Measurements from ENCODE around the gene RASSF5.
A peak's percentile ranks its signal among the peaks of the same experiment; 100 is the strongest.

RASSF5 gene

GRCh38 chr1:206583707-206584648 is 76.6 kb downstream of the RASSF5 start:
- peak; percentile 84 for DNase-seq (ENCODE audit: low spot score)
- peak; percentile 87 for TF ChIP-seq CTCF (IDR thresholded peaks at IDR 0.05; ENCODE audit: borderline replicate concordance, control extremely low read depth, extremely low read depth, insufficient read depth, missing control alignments)
- in situ Hi-C loops (cut with MboI; ENCODE audit: low sequenced_read_pairs, unreplicated experiment): loop anchor here (5.0 kb wide), 2 partner anchors 42 to 97 kb away; no protein-coding TSS in a partner anchor

GRCh38 chr1:206584683-206585082 is 77.4 kb downstream of the RASSF5 start:
- DNase-seq (ENCODE audit: low spot score): no peak
- no peak for TF ChIP-seq CTCF (IDR thresholded peaks at IDR 0.05; ENCODE audit: borderline replicate concordance, control extremely low read depth, extremely low read depth, insufficient read depth, missing control alignments)
- in situ Hi-C loops (cut with MboI; ENCODE audit: low sequenced_read_pairs, unreplicated experiment): loop anchor here (5.0 kb wide), 2 partner anchors 42 to 97 kb away; no protein-coding TSS in a partner anchor

- DNase-seq (ENCODE audit: low spot score): no peak
- in situ Hi-C loops (cut with MboI; ENCODE audit: low sequenced_read_pairs, unreplicated experiment): no loop called here
- no peak for TF ChIP-seq CTCF (IDR thresholded peaks at IDR 0.05; ENCODE audit: borderline replicate concordance, control extremely low read depth, extremely low read depth, insufficient read depth, missing control alignments)
Measured at GRCh38 chr1:206586501-206587445, 79.4 kb downstream of the RASSF5 start.

- no peak for TF ChIP-seq CTCF (IDR thresholded peaks at IDR 0.05; ENCODE audit: borderline replicate concordance, control extremely low read depth, extremely low read depth, insufficient read depth, missing control alignments)
- DNase-seq (ENCODE audit: low spot score): no peak
- in situ Hi-C loops (cut with MboI; ENCODE audit: low sequenced_read_pairs, unreplicated experiment): no loop called here
Measured at GRCh38 chr1:206587904-206588303, 80.6 kb downstream of the RASSF5 start.

- in situ Hi-C loops (cut with MboI; ENCODE audit: low sequenced_read_pairs, unreplicated experiment): no loop called here
- TF ChIP-seq CTCF (IDR thresholded peaks at IDR 0.05; ENCODE audit: borderline replicate concordance, control extremely low read depth, extremely low read depth, insufficient read depth, missing control alignments): no peak
- DNase-seq (ENCODE audit: low spot score): no peak
Measured at GRCh38 chr1:206588492-206588891, 81.2 kb downstream of the RASSF5 start.

- DNase-seq (ENCODE audit: low spot score): no peak
- TF ChIP-seq CTCF (IDR thresholded peaks at IDR 0.05; ENCODE audit: borderline replicate concordance, control extremely low read depth, extremely low read depth, insufficient read depth, missing control alignments): no peak
- in situ Hi-C loops (cut with MboI; ENCODE audit: low sequenced_read_pairs, unreplicated experiment): no loop called here
Measured at GRCh38 chr1:206589206-206589605, 81.9 kb downstream of the RASSF5 start.
